H9 (cell line): Measurements from ENCODE around the gene KIF26B. TPM values are rescaled to one million over a fixed set of nuclear protein-coding genes. Genes with fewer than 3 reads are reported as not detected.

Source experiments
- DNase-seq: peaks from one replicate; pipeline ENCODE4 v3.0.0-alpha.2; 2017
- H2AFZ ChIP-seq: one replicate; pipeline ENCODE4 v1.6.1; 2013; ENCODE audit warnings: mild to moderate bottlenecking, low read length, control low read depth, moderate library complexity
- H2AK5ac ChIP-seq: 2 replicates; pipeline ENCODE4 v1.6.1; 2013; ENCODE audit warnings: low read length, control low read depth, mixed read lengths; ENCODE audit not compliant: insufficient read length
- H2BK120ac ChIP-seq: one replicate; pipeline ENCODE4 v1.6.1; 2013; ENCODE audit warnings: low read depth, mild to moderate bottlenecking, low read length, control low read depth, inconsistent platforms; ENCODE audit not compliant: poor library complexity, severe bottlenecking
- H2BK12ac ChIP-seq: 2 replicates; pipeline ENCODE4 v1.6.1; 2013; ENCODE audit warnings: low read length, control low read depth, mixed read lengths, low read depth; ENCODE audit not compliant: insufficient read length
- H2BK15ac ChIP-seq: 2 replicates; pipeline ENCODE4 v1.6.1; 2013; ENCODE audit warnings: low read depth, low read length, control low read depth
- H2BK20ac ChIP-seq: one replicate; pipeline ENCODE4 v1.6.1; 2013; ENCODE audit warnings: low read depth, mild to moderate bottlenecking, low read length, control low read depth, inconsistent platforms; ENCODE audit not compliant: poor library complexity, severe bottlenecking
- H2BK5ac ChIP-seq: 2 replicates; pipeline ENCODE4 v1.6.1; 2013; ENCODE audit warnings: low read length, control low read depth, mixed read lengths; ENCODE audit not compliant: insufficient read length
- H3K14ac ChIP-seq: 2 replicates; pipeline ENCODE4 v1.6.1; 2013; ENCODE audit warnings: low read length, control low read depth; ENCODE audit not compliant: insufficient read depth
- H3K18ac ChIP-seq: 2 replicates; pipeline ENCODE4 v1.6.1; 2013; ENCODE audit warnings: low read depth, mild to moderate bottlenecking, mixed read lengths, low read length, control low read depth; ENCODE audit not compliant: insufficient read length
- H3K23ac ChIP-seq: 2 replicates; pipeline ENCODE4 v1.6.1; 2013; ENCODE audit warnings: low read length, control low read depth, mixed read lengths, low read depth; ENCODE audit not compliant: insufficient read length
- H3K23me2 ChIP-seq: 2 replicates; pipeline ENCODE4 v1.6.1; 2013; ENCODE audit warnings: low read depth, mild to moderate bottlenecking, mixed read lengths, low read length, control low read depth; ENCODE audit not compliant: insufficient read length, poor library complexity, severe bottlenecking
- H3K27ac ChIP-seq: 2 replicates; pipeline ENCODE4 v1.5.1; 2013; ENCODE audit warnings: low read length, control low read depth, mixed read lengths, low read depth; ENCODE audit not compliant: insufficient read length
- H3K27me3 ChIP-seq: 2 replicates; pipeline ENCODE4 v1.6.1; 2013; ENCODE audit warnings: low read length, control low read depth, inconsistent platforms; ENCODE audit not compliant: insufficient read depth
- H3K4ac ChIP-seq: 2 replicates; pipeline ENCODE4 v1.6.1; 2013; ENCODE audit warnings: low read depth, mild to moderate bottlenecking, control low read depth, inconsistent platforms, low read length, moderate library complexity
- H3K4me1 ChIP-seq: 2 replicates; pipeline ENCODE4 v1.6.1; 2013; ENCODE audit warnings: low read length, control low read depth, inconsistent platforms; ENCODE audit not compliant: insufficient read depth
- H3K4me2 ChIP-seq: 2 replicates; pipeline ENCODE4 v1.6.1; 2013; ENCODE audit warnings: low read length, control low read depth, mixed read lengths; ENCODE audit not compliant: insufficient read length, insufficient read depth
- H3K56ac ChIP-seq: 2 replicates; pipeline ENCODE4 v1.6.1; 2013; ENCODE audit warnings: low read depth, mild to moderate bottlenecking, mixed read lengths, low read length, control low read depth; ENCODE audit not compliant: insufficient read length
- H3K79me1 ChIP-seq: 2 replicates; pipeline ENCODE4 v1.6.1; 2013; ENCODE audit warnings: low read depth, mild to moderate bottlenecking, moderate library complexity, low read length, control low read depth, inconsistent platforms; ENCODE audit not compliant: insufficient read depth, poor library complexity, severe bottlenecking
- H3K79me2 ChIP-seq: 2 replicates; pipeline ENCODE4 v1.6.1; 2013; ENCODE audit warnings: low read length, control low read depth, inconsistent platforms; ENCODE audit not compliant: insufficient read depth
- H3K9ac ChIP-seq: 2 replicates; pipeline ENCODE4 v1.6.1; 2013; ENCODE audit warnings: low read length, control low read depth, mixed read lengths; ENCODE audit not compliant: insufficient read length; ENCODE audit errors: extremely low read depth
- H3K9me3 ChIP-seq: one replicate; pipeline ENCODE4 v1.6.1; 2013; ENCODE audit warnings: low read depth, low read length, inconsistent platforms; ENCODE audit not compliant: control insufficient read depth
- H3T11ph ChIP-seq: one replicate; pipeline ENCODE4 v1.6.1; 2013; ENCODE audit warnings: mild to moderate bottlenecking, low read length, control low read depth, inconsistent platforms
- H4K20me1 ChIP-seq: one replicate; pipeline ENCODE4 v1.6.1; 2013; ENCODE audit not compliant: control insufficient read depth, insufficient read length, insufficient read depth
- H4K5ac ChIP-seq: 2 replicates; pipeline ENCODE4 v1.6.1; 2013; ENCODE audit warnings: low read depth, mild to moderate bottlenecking, mixed read lengths, low read length, control low read depth; ENCODE audit not compliant: insufficient read length
- H4K8ac ChIP-seq: replicated peaks from 2 replicates; pipeline ENCODE4 v1.6.1; 2013; ENCODE audit warnings: low read length, control low read depth, mixed read lengths, low read depth; ENCODE audit not compliant: insufficient read length
- H4K91ac ChIP-seq: 2 replicates; pipeline ENCODE4 v1.6.1; 2013; ENCODE audit warnings: low read depth, mild to moderate bottlenecking, moderate library complexity, mixed read lengths, low read length, control low read depth; ENCODE audit not compliant: insufficient read length
- H3K27ac Mint-ChIP-seq, 3 experiments: 2 replicates in 2 of 3; 3 replicates in 1 of 3; pipeline ENCODE4 v1.8.0; 2020 to 2021; ENCODE audit warnings: mixed read lengths in 3 of 3, mild to moderate bottlenecking in 1 of 3, moderate library complexity in 1 of 3
- H3K27me3 Mint-ChIP-seq: 2 replicates; pipeline ENCODE4 v1.8.0; 2021; ENCODE audit warnings: low read depth, mild to moderate bottlenecking, moderate library complexity, mixed read lengths
- H3K36me3 Mint-ChIP-seq, 3 experiments: 2 replicates in 2 of 3; 3 replicates in 1 of 3; pipeline ENCODE4 v1.8.0; 2020 to 2021; ENCODE audit warnings: low read depth in 3 of 3, mixed read lengths in 3 of 3; ENCODE audit not compliant: insufficient read depth in 1 of 3
- H3K4me1 Mint-ChIP-seq, 2 experiments: 2 replicates each; pipeline ENCODE4 v1.8.0; 2020; ENCODE audit warnings: mixed read lengths in 2 of 2
- H3K4me3 Mint-ChIP-seq, 2 experiments: 2 replicates in 1 of 2; 3 replicates in 1 of 2; pipeline ENCODE4 v1.8.0; 2020 to 2021; ENCODE audit warnings: mild to moderate bottlenecking in 2 of 2, mixed read lengths in 2 of 2, moderate library complexity in 1 of 2
- H3K9me3 Mint-ChIP-seq, 2 experiments: 2 replicates in 1 of 2; 3 replicates in 1 of 2; pipeline ENCODE4 v1.8.0; 2020; ENCODE audit warnings: mild to moderate bottlenecking in 2 of 2, mixed read lengths in 2 of 2, moderate library complexity in 1 of 2
- WGBS: extraction: QIAGEN DNeasy Blood & Tissue Kit; methylation state at CpG from one replicate; pipeline ENCODE4 v1.1.7; 2013; ENCODE audit warnings: missing lambda C conversion rate, low lambda C conversion rate, mixed read lengths; ENCODE audit not compliant: insufficient read length; ENCODE audit errors: extremely low coverage; 5-methylcytosine and 5-hydroxymethylcytosine counted together
- total RNA-seq: library from RNA; stranded (reverse); gene quantifications from 2 replicates; pipeline ENCODE4 v1.2.1, GENCODE V29; 2021
- TF ChIP-seq, protein P1 (sequence below): fragments of 200-600 bp; sonication (generic); conservative IDR thresholded peaks from 3 replicates; pipeline ENCODE4 v1.8.0; 2021; ENCODE audit warnings: antibody characterized with exemption, mild to moderate bottlenecking

KIF26B gene
- total RNA-seq, 1 experiment from 2014 or later, result 0.13 TPM

DNA sequence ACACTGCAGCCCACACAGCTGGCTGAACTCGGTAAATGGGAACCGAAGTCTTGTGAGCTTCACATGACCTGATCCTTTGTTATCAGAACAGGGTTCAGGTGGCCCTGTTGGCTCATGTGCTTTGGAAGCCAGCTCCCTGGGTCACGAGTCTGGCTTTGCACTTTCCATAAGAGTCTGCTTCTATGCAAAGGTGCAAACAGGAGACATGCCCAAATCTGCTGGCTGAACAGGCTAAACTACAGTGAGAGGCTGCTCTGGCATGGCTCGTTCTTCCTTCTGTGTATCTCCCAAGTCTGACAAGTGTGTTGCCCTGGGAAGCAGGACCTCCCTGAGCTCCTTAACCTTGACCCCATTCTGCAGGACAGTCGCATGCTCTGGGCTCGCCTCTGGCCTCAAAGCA, 549.6 kb downstream of the KIF26B start:
- Mint-ChIP-seq H3K36me3 (no peaks in the 10 kb centered on the region; a peak in 1 of 7 replicates), H3K4me1 (peaks cover 9% of the 10 kb centered on the region in 2 experiments), H3K27ac (no peak overlapping the region; a peak in 2 of 7 replicates), H3K9me3 (no peaks in the 10 kb centered on the region), H3K4me3 (no peak overlapping the region), H3K27me3 (peaks cover 1% of the 10 kb centered on the region)
- H4K5ac ChIP-seq, result no peak overlapping the region
- no peak overlapping the region for H2BK20ac ChIP-seq
- no peak overlapping the region for H2BK15ac ChIP-seq
- no peak for DNase-seq
- no peak overlapping the region for H3K18ac ChIP-seq
- H3K79me2 ChIP-seq, result no peaks in the 10 kb centered on the region
- H2BK12ac ChIP-seq, result no peak overlapping the region
- no peaks in the 10 kb centered on the region for H3K9me3 ChIP-seq
- H4K20me1 ChIP-seq, result no peaks in the 10 kb centered on the region
- TF ChIP-seq, protein P1, sequence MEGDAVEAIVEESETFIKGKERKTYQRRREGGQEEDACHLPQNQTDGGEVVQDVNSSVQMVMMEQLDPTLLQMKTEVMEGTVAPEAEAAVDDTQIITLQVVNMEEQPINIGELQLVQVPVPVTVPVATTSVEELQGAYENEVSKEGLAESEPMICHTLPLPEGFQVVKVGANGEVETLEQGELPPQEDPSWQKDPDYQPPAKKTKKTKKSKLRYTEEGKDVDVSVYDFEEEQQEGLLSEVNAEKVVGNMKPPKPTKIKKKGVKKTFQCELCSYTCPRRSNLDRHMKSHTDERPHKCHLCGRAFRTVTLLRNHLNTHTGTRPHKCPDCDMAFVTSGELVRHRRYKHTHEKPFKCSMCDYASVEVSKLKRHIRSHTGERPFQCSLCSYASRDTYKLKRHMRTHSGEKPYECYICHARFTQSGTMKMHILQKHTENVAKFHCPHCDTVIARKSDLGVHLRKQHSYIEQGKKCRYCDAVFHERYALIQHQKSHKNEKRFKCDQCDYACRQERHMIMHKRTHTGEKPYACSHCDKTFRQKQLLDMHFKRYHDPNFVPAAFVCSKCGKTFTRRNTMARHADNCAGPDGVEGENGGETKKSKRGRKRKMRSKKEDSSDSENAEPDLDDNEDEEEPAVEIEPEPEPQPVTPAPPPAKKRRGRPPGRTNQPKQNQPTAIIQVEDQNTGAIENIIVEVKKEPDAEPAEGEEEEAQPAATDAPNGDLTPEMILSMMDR, result no peak
- H2AK5ac ChIP-seq, result no peak overlapping the region
- no peak overlapping the region for H3T11ph ChIP-seq
- H3K27me3 ChIP-seq, result no peaks in the 10 kb centered on the region
- H3K56ac ChIP-seq, result no peak overlapping the region
- H3K14ac ChIP-seq, result no peak overlapping the region
- no CpG with 5 or more reads among the region's 6 CpGs for WGBS
- H3K23ac ChIP-seq, result no peak overlapping the region
- H4K8ac ChIP-seq, result no peak overlapping the region
- no peak overlapping the region for H3K9ac ChIP-seq
- H3K4ac ChIP-seq, result no peak overlapping the region
- H3K23me2 ChIP-seq, result no peaks in the 10 kb centered on the region
- no peak overlapping the region for H3K27ac ChIP-seq
- no peak overlapping the region for H2BK5ac ChIP-seq
- no peaks in the 10 kb centered on the region for H3K79me1 ChIP-seq
- H3K4me1 ChIP-seq, result no peaks in the 10 kb centered on the region
- no peak overlapping the region for H4K91ac ChIP-seq
- H2BK120ac ChIP-seq, result no peak overlapping the region
- no peak overlapping the region for H3K4me2 ChIP-seq
- no peak overlapping the region for H2AFZ ChIP-seq
